ENCODE data around the gene SEH1L.
"Not testable (repeated sequence)": the region's sequence is repeated elsewhere in the genome, so short reads cannot be mapped to it uniquely, and the experiment has no call there.

The SEH1L gene

GRCh38 chr18:12995424-12995823, 47.6 kb downstream of the SEH1L start:
- H3K4me3 ChIP-seq (replicated peaks; ENCODE audit: low read depth, low read length), result no peak overlapping the region
- TF ChIP-seq CTCF (IDR thresholded peaks at IDR 0.05; ENCODE audit: low read length, missing control alignments), result no peak
- DNase-seq (ENCODE audit: low read depth), result no peak

- TF ChIP-seq CTCF (IDR thresholded peaks at IDR 0.05; ENCODE audit: low read length, missing control alignments), result no peak
- H3K4me3 ChIP-seq (replicated peaks; ENCODE audit: low read depth, low read length), result no peak overlapping the region
- DNase-seq (ENCODE audit: low read depth), result no peak
Observed at GRCh38 chr18:12995952-12996477, 48.2 kb downstream of the SEH1L start.

GRCh38 chr18:12996661-12997292, 49.0 kb downstream of the SEH1L start:
- DNase-seq (ENCODE audit: low read depth), result no peak
- no peak for TF ChIP-seq CTCF (IDR thresholded peaks at IDR 0.05; ENCODE audit: low read length, missing control alignments)
- H3K4me3 ChIP-seq (replicated peaks; ENCODE audit: low read depth, low read length), result no peak overlapping the region

GRCh38 chr18:12997330-12997729, 49.5 kb downstream of the SEH1L start:
- DNase-seq (ENCODE audit: low read depth); H3K4me3 ChIP-seq (replicated peaks; ENCODE audit: low read depth, low read length): not testable (repeated sequence)

GRCh38 chr18:12998332-12999060, 50.7 kb downstream of the SEH1L start:
- H3K4me3 ChIP-seq (replicated peaks; ENCODE audit: low read depth, low read length), result no peak overlapping the region
- TF ChIP-seq CTCF (IDR thresholded peaks at IDR 0.05; ENCODE audit: low read length, missing control alignments), result no peak
- DNase-seq (ENCODE audit: low read depth), result no peak

GRCh38 chr18:13003466-13003896, 55.7 kb downstream of the SEH1L start:
- DNase-seq (ENCODE audit: low read depth), result peak; percentile 82
- H3K4me3 ChIP-seq (replicated peaks; ENCODE audit: low read depth, low read length), result no peak overlapping the region
- TF ChIP-seq CTCF (IDR thresholded peaks at IDR 0.05; ENCODE audit: low read length, missing control alignments), result peak; percentile 57

- H3K4me3 ChIP-seq (replicated peaks; ENCODE audit: low read depth, low read length), result no peak overlapping the region
- DNase-seq (ENCODE audit: low read depth), result no peak
- TF ChIP-seq CTCF (IDR thresholded peaks at IDR 0.05; ENCODE audit: low read length, missing control alignments), result no peak
Observed at GRCh38 chr18:13004396-13004795, 56.6 kb downstream of the SEH1L start.
